Omental fat pad (tissue), 4 donors: ENCODE data around the gene KRT33A. TPM values are rescaled to one million over a fixed set of nuclear protein-coding genes. Genes with fewer than 3 reads are reported as not detected.
A peak's percentile ranks its signal among the peaks of the same experiment; 100 is the strongest.

Experiments
- ATAC-seq: fragments of 150-250 bp; one replicate; pipeline ENCODE4 v1.9.1; 2016; ENCODE audit warnings: mild to moderate bottlenecking, moderate library complexity; ENCODE audit not compliant: low FRiP score
- DNase-seq: peaks from one replicate; pipeline ENCODE4 v3.0.0-alpha.2; 2019; ENCODE audit warnings: low spot score
- CTCF ChIP-seq, 3 donors: fragments of 450-650 bp; IDR thresholded peaks; one replicate each; pipeline ENCODE4 v1.5.1; 2016 to 2017; ENCODE audit warnings: antibody characterized with exemption in 3 of 3, mild to moderate bottlenecking in 3 of 3, moderate library complexity in 2 of 3
- total RNA-seq, 4 donors: library from RNA; depleted of rRNA; stranded (reverse); fragments of >200 nt; gene quantifications; one replicate each; pipeline ENCODE4 v1.1.0, GENCODE V29; 2016

The KRT33A gene
- total RNA-seq, 4 donors from 2014 or later, result not detected

GRCh38 chr17:41308251-41308917 lies 42.2 kb downstream of the KRT33A start:
- peak; percentile 17 for ATAC-seq
- no peak for TF ChIP-seq CTCF (IDR thresholded peaks at IDR 0.05)
- no peak for DNase-seq

GRCh38 chr17:41307647-41308046 lies 43.0 kb downstream of the KRT33A start:
- no peak for DNase-seq
- no peak for ATAC-seq
- TF ChIP-seq CTCF (IDR thresholded peaks at IDR 0.05), result no peak

- DNase-seq (no peak), ATAC-seq (no peak)
- TF ChIP-seq CTCF (IDR thresholded peaks at IDR 0.05), result no peak
Measured at GRCh38 chr17:41304091-41304490, 46.5 kb downstream of the KRT33A start.

GRCh38 chr17:41302981-41303380 lies 47.6 kb downstream of the KRT33A start:
- DNase-seq, result no peak
- no peak for ATAC-seq
- TF ChIP-seq CTCF (IDR thresholded peaks at IDR 0.05), result no peak

- no peak for DNase-seq
- no peak for TF ChIP-seq CTCF (IDR thresholded peaks at IDR 0.05)
- no peak for ATAC-seq
Measured at GRCh38 chr17:41301916-41302901, 48.4 kb downstream of the KRT33A start, which contains the start of gene KRTAP29-1. TSS of gene KRTAP29-1 (minus strand) at chr17:41302851. CDS start at chr17:41302851, 0 bp downstream.

- no peak for DNase-seq
Measured at GRCh38 chr17:41301204-41301790, 49.3 kb downstream of the KRT33A start.

More at GRCh38 chr17:41301204-41301790, 49.3 kb downstream of the KRT33A start:
- no peak for ATAC-seq
- TF ChIP-seq CTCF (IDR thresholded peaks at IDR 0.05), result no peak
